Mucosa of descending colon (tissue), 3 donors: Measurements from ENCODE around the gene SLC6A15. TPM values are rescaled to one million over a fixed set of nuclear protein-coding genes. Genes with fewer than 3 reads are reported as not detected.

Source experiments
- ATAC-seq: fragments of 200-7000 bp; cut with Tn5 transposase; one replicate; pipeline ENCODE4 v1.9.1; 2020; ENCODE audit warnings: mild to moderate bottlenecking, moderate library complexity
- DNase-seq, 3 donors: peaks; one replicate each; pipeline ENCODE4 v3.0.0-alpha.2; 2020
- H3K36me3 ChIP-seq: fragments of 200-600 bp; one replicate; pipeline ENCODE4 v1.8.0; 2021; ENCODE audit warnings: low read depth, mild to moderate bottlenecking
- H3K4me1 ChIP-seq: fragments of 200-600 bp; one replicate; pipeline ENCODE4 v1.8.0; 2021; ENCODE audit warnings: low read depth, mild to moderate bottlenecking
- H3K4me3 ChIP-seq: fragments of 200-600 bp; one replicate; pipeline ENCODE4 v1.8.0; 2021; ENCODE audit warnings: mild to moderate bottlenecking
- H3K9me3 ChIP-seq: fragments of 200-600 bp; one replicate; pipeline ENCODE4 v1.8.0; 2021; ENCODE audit warnings: mild to moderate bottlenecking
- intact Hi-C, 2 donors: fragments of 100-400 bp; cut with DNase I in 1 of 2; cut with micrococcal nuclease in 1 of 2; formaldehyde crosslinking; loops; one replicate each; pipeline versions ENCODE4 v1.11.0 to v1.11.1; 2022; cut with DNase I, micrococcal nuclease
- total RNA-seq, 3 donors: library from RNA; stranded (reverse); fragmentation: NEBNext Ultra II Directional in 2 of 3; extraction: Animal tissue kit (Norgen Biotek cat#: 25700) in 2 of 3; gene quantifications; one replicate each; pipeline versions ENCODE4 v1.2.1 to v1.2.4, GENCODE V29; 2021 to 2023
- TF ChIP-seq, protein P1 (sequence below): fragments of 200-600 bp; IDR thresholded peaks from one replicate; pipeline ENCODE4 v1.8.0; 2022; ENCODE audit warnings: antibody characterized with exemption, mild to moderate bottlenecking
- donor health status: DM: no; HTN: no; CAD: no; lungs with moderate emphysema.
- donor health status: DM: no; HTN: no; CAD: no.
- donor health status: DM: no; HTN: yes; CAD: no.

The SLC6A15 gene
- total RNA-seq, 3 donors from 2014 or later: 0.17 to 3.1 (median 0.51) TPM

DNA sequence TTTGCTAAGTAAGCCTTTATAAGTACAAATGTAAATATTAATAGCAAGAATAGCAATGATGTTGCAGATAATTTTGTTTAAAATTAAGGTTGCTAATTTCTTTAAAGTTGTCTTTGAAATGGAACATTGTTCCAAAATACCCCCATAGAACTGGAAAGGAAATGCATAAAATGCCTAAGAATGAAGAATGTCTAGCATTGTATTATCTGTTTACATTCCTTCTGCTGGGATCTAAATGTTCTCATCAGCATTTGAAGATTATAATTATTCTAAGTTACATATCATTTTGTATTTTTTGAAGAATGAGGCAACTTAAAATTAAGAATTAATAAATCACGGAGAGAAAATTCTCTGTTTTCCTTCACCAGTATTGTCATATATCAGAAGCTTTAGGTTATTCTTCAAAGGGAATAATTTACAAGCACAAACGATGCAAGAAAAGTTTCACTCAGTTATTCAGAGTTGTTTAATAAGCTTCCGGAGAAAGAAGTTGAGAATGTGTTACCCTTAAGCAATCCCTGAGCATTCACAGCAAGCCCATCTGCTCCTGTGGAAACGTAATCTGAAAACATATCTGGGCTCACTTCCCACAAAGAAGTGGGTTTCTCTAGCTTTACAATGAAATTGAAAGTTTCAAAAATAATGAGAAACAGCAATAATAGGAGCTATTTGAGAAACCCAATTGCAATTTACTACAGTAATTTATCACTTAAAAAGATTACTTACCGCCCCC is 21.3 kb downstream of the SLC6A15 start:
- no peaks in the 10 kb centered on the region for H3K4me1 ChIP-seq
- intact Hi-C loops: no loop called here

DNA sequence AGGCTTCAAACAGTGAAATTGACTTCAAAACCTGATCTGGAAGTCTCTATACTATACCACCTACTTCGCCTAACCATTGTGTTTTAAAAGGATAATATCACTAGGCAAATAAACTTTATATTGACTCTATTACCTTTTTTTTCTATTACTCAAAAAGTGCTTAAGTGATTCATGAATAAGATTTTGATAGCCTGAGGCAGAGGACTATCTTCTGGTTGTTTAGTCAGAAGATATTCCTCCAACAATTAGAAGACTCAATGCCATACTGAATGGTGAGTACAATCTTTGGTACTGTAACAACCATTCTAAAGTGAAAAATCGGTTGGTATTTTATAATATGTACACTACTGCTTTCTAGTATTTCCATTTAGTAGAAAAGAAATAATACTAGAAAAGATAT is 22.8 kb downstream of the SLC6A15 start:
- TF ChIP-seq, protein P1, sequence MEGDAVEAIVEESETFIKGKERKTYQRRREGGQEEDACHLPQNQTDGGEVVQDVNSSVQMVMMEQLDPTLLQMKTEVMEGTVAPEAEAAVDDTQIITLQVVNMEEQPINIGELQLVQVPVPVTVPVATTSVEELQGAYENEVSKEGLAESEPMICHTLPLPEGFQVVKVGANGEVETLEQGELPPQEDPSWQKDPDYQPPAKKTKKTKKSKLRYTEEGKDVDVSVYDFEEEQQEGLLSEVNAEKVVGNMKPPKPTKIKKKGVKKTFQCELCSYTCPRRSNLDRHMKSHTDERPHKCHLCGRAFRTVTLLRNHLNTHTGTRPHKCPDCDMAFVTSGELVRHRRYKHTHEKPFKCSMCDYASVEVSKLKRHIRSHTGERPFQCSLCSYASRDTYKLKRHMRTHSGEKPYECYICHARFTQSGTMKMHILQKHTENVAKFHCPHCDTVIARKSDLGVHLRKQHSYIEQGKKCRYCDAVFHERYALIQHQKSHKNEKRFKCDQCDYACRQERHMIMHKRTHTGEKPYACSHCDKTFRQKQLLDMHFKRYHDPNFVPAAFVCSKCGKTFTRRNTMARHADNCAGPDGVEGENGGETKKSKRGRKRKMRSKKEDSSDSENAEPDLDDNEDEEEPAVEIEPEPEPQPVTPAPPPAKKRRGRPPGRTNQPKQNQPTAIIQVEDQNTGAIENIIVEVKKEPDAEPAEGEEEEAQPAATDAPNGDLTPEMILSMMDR: no peak
- ATAC-seq (no peak), DNase-seq (no peak)
- Histone ChIP-seq H3K4me1 (no peaks in the 10 kb centered on the region), H3K4me3 (no peak overlapping the region), H3K9me3 (no peaks in the 10 kb centered on the region), H3K36me3 (no peaks in the 10 kb centered on the region)
- intact Hi-C loops: no loop called here

More for the DNA sequence above, 21.3 kb downstream of the SLC6A15 start:
- no peak for ATAC-seq
- no peak for DNase-seq
- TF ChIP-seq, protein P1: no peak
- H3K36me3 ChIP-seq: no peaks in the 10 kb centered on the region
- no peak overlapping the region for H3K4me3 ChIP-seq
- no peaks in the 10 kb centered on the region for H3K9me3 ChIP-seq

DNA sequence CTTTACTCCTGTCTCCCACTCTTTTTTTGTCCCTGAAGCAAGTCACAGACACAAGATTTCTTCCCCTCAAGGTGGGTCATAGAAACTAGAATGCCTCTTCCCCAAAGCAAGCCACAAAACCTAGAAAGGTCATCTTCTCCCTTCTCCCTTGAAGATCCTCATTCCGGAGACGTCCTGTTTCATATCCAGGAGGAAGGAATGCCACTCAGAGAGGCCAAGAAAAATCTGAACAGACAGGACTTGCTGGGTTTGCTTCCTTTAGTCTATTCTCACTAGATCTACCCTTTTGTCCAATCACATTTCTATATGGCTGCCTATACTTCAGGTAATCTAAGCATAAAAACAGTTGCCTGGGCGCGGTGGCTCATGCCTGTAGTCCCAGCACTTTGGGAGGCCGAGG is 23.7 kb downstream of the SLC6A15 start:
- intact Hi-C loops: no loop called here

DNA sequence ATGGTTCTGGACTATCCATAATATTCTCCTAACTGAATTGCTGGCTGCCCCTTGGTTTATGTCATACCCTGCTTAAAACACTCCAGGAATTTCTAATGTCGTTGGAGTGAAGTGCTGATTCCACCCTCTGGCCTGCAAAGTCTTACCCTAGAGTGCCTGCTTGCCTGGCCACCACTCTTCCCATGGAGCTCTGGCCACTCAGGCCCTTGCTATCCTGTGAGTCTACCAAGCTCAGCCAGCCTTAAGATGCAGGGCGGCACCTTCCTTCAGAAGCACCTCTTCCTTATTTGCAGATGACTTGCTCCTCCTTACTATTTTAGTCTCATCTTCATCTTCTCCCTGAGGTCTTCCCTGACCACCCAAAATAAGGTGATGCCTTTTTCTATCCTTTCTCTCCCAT is 35.3 kb downstream of the SLC6A15 start:
- DNase-seq (no peak), ATAC-seq (no peak)
- Histone ChIP-seq H3K36me3 (no peaks in the 10 kb centered on the region), H3K9me3 (no peaks in the 10 kb centered on the region), H3K4me3 (no peak overlapping the region), H3K4me1 (no peaks in the 10 kb centered on the region)
- TF ChIP-seq, protein P1: no peak
- intact Hi-C loops: loop anchor here in 1 of 2 donors (10.0 kb wide), 1 partner anchor 157 kb away; the partner anchor contains the start of genes LRRIQ1 and TSPAN19

More for the DNA sequence above, 23.7 kb downstream of the SLC6A15 start:
- Histone ChIP-seq H3K4me3 (no peak overlapping the region), H3K36me3 (no peaks in the 10 kb centered on the region), H3K9me3 (no peaks in the 10 kb centered on the region), H3K4me1 (no peaks in the 10 kb centered on the region)
- DNase-seq (no peak), ATAC-seq (no peak)
- TF ChIP-seq, protein P1: no peak

DNA sequence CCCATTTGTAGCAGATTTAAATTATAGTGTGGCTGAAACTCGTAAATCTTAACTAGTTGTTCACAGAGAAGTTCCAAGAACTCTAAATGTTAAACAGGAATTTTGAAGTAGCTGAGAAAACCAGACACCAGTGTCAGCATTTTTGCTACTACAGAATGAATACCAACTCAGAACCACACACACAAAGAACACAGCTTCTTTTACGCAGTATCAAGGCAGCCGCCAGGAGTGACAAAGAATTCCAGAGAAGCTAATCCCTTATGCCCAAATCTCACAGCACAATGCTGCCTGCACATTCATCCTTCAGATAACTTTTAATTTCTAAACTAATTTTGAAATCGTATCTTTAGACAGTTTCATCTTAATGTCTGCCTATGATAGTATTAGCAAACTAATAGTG is 37.4 kb downstream of the SLC6A15 start:
- TF ChIP-seq, protein P1: no peak
- H3K9me3 ChIP-seq: no peaks in the 10 kb centered on the region
- H3K4me3 ChIP-seq: no peak overlapping the region
- ATAC-seq (no peak), DNase-seq (no peak)
- intact Hi-C loops: loop anchor here in 1 of 2 donors (10.0 kb wide), 1 partner anchor 160 kb away; the partner anchor contains the start of genes LRRIQ1 and TSPAN19
- no peaks in the 10 kb centered on the region for H3K36me3 ChIP-seq
- no peaks in the 10 kb centered on the region for H3K4me1 ChIP-seq
